Mesothelial cell of epicardium (in vitro differentiated cells): ENCODE data around the gene INPP4B. TPM values are rescaled to one million over a fixed set of nuclear protein-coding genes. Genes with fewer than 3 reads are reported as not detected.

ENCODE experiments used
- DNase-seq, 2 experiments: peaks; one replicate each; pipeline ENCODE4 v3.0.0; 2021; ENCODE audit warnings: low spot score in 2 of 2; ENCODE audit not compliant: unreplicated experiment in 2 of 2
- H3K27ac Mint-ChIP-seq: 2 replicates; pipeline ENCODE4 v1.8.0; 2021; ENCODE audit warnings: mixed read lengths
- H3K27me3 Mint-ChIP-seq: 2 replicates; pipeline ENCODE4 v1.8.0; 2021; ENCODE audit warnings: low read depth, mixed read lengths
- H3K36me3 Mint-ChIP-seq: 2 replicates; pipeline ENCODE4 v1.8.0; 2021; ENCODE audit warnings: mixed read lengths
- H3K4me1 Mint-ChIP-seq: 2 replicates; pipeline ENCODE4 v1.8.0; 2021; ENCODE audit warnings: mixed read lengths
- H3K4me3 Mint-ChIP-seq: 2 replicates; pipeline ENCODE4 v1.8.0; 2021; ENCODE audit warnings: mild to moderate bottlenecking, moderate library complexity, mixed read lengths
- H3K9me3 Mint-ChIP-seq: 2 replicates; pipeline ENCODE4 v1.8.0; 2021; ENCODE audit warnings: mixed read lengths
- CTCF ChIP-seq: fragments of 200-600 bp; sonication (generic); IDR thresholded peaks from one replicate; pipeline ENCODE4 v1.5.0; 2021; ENCODE audit warnings: antibody characterized with exemption; ENCODE audit not compliant: unreplicated experiment
- total RNA-seq: library from RNA; stranded (reverse); gene quantifications from 3 replicates; pipeline ENCODE4 v1.2.1, GENCODE V29; 2021

INPP4B gene
- total RNA-seq, 1 donor from 2014 or later, result 35.4 TPM

GRCh38 chr4:142142366-142143054, 703.6 kb downstream of the INPP4B start:
- Mint-ChIP-seq H3K36me3 (peaks cover 9% of the 10 kb centered on the region), H3K4me1 (peaks cover 34% of the 10 kb centered on the region), H3K9me3 (peaks cover 6% of the 10 kb centered on the region), H3K4me3 (no peak overlapping the region), H3K27me3 (no peaks in the 10 kb centered on the region), H3K27ac (peak overlapping the region; percentile 19)
- TF ChIP-seq CTCF, result no peak
- no peak for DNase-seq

GRCh38 chr4:142141224-142141623, 704.9 kb downstream of the INPP4B start:
- H3K4me3 Mint-ChIP-seq, result no peak overlapping the region
- H3K9me3 Mint-ChIP-seq, result peaks cover 14% of the 10 kb centered on the region
- H3K4me1 Mint-ChIP-seq, result peaks cover 32% of the 10 kb centered on the region
- TF ChIP-seq CTCF, result no peak
- H3K27me3 Mint-ChIP-seq, result no peaks in the 10 kb centered on the region
- peak overlapping the region; percentile 57 for H3K27ac Mint-ChIP-seq
- no peak for DNase-seq
- peaks cover 17% of the 10 kb centered on the region for H3K36me3 Mint-ChIP-seq

- DNase-seq, result no peak
- peaks cover 33% of the 10 kb centered on the region for H3K4me1 Mint-ChIP-seq
- H3K36me3 Mint-ChIP-seq, result peaks cover 1% of the 10 kb centered on the region
- peak overlapping the region; percentile 89 for H3K27ac Mint-ChIP-seq
- H3K4me3 Mint-ChIP-seq, result no peak overlapping the region
- no peaks in the 10 kb centered on the region for H3K27me3 Mint-ChIP-seq
- H3K9me3 Mint-ChIP-seq, result no peaks in the 10 kb centered on the region
- TF ChIP-seq CTCF, result no peak
Observed at GRCh38 chr4:142130666-142131065, 715.4 kb downstream of the INPP4B start.

- H3K4me1 Mint-ChIP-seq, result peaks cover 40% of the 10 kb centered on the region
- no peaks in the 10 kb centered on the region for H3K36me3 Mint-ChIP-seq
- DNase-seq, result no peak
- H3K27me3 Mint-ChIP-seq, result no peaks in the 10 kb centered on the region
- no peak for TF ChIP-seq CTCF
- H3K4me3 Mint-ChIP-seq, result no peak overlapping the region
- H3K27ac Mint-ChIP-seq, result peak overlapping the region; percentile 89
- H3K9me3 Mint-ChIP-seq, result no peaks in the 10 kb centered on the region
Observed at GRCh38 chr4:142129931-142130330, 716.2 kb downstream of the INPP4B start.

GRCh38 chr4:142129473-142129872, 716.6 kb downstream of the INPP4B start:
- no peaks in the 10 kb centered on the region for H3K27me3 Mint-ChIP-seq
- no peaks in the 10 kb centered on the region for H3K36me3 Mint-ChIP-seq
- no peak for DNase-seq
- no peak for TF ChIP-seq CTCF
- peaks cover 42% of the 10 kb centered on the region for H3K4me1 Mint-ChIP-seq
- H3K4me3 Mint-ChIP-seq, result no peak overlapping the region
- H3K9me3 Mint-ChIP-seq, result no peaks in the 10 kb centered on the region
- H3K27ac Mint-ChIP-seq, result peak overlapping the region; percentile 89
